Stimulated activated CD8-positive, alpha-beta memory T cell treated with anti-CD3 and anti-CD28 coated beads, Interleukin-7, amount 100 ng/mL, for 48 hours (primary cell): Measurements from ENCODE around the gene KCNK5.

Source experiments
- DNase-seq, 2 donors: peaks; one replicate each; pipeline ENCODE4 v3.0.0-alpha.2; 2020; ENCODE audit warnings: low read depth in 1 of 2; ENCODE audit errors: extremely low read depth in 1 of 2

The KCNK5 gene

GRCh38 chr6:39228992-39229767, at the start of gene KCNK5:
Gene KCNK5, minus strand, starts transcription at chr6:39229475. Its CDS starts 364 bp downstream, at chr6:39229111.
- peak; percentile 75 to 76 for DNase-seq

DNA sequence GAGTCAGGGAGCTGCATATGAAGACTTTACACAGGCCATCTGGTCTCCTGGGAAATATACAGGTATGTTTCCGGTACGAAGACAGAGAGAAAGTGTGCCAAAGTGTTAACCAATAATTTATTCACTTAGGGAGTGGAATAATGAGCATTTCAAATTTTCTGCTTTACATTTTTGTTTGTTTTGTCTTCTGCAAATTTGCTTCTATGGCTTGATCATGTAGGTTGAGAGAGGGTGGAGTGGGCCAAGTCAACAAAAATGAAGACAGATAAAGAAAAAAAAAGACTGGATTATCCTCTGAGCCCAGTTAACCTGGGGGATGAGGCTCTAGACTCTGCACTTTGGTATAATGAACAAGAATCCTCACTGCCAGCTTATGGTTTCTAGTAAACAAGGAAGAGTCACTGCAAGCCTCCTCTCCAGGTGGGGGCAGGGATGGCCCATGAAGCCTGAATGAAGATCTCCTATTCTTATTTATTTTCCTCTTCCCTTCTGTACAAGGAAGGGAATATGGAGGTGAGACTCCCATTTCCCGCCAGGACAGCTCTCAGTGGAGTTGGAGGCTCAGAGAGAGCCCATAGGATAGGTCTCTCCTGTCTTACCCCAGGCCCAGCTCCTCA, 47.2 kb upstream of the KCNK5 start:
- no peak for DNase-seq

GRCh38 chr6:39274903-39275302, 45.6 kb upstream of the KCNK5 start:
- DNase-seq, result no peak

- DNase-seq, result no peak
Measured at GRCh38 chr6:39274471-39274870, 45.2 kb upstream of the KCNK5 start.

DNA sequence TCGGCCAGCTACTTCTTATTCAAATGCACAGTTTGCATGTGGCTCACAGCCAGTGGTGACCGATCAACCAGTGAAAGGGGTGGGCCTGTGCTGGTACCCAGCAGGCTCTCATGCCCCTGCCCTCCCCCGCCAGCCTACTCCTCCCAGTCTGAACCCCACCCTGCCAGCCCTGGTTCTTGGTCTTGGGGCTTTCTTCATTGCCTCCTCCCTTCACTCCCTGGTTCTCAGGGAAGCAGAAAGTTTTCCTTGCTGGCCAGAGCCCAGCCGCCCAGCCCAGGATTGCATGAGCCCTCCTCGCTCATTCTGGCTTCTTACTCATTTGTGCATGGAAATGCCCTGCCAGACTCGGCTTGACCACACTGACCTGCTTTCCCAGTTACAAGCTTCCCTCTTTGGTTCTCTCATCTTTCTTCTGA, 44.1 kb upstream of the KCNK5 start:
- no peak for DNase-seq

DNA sequence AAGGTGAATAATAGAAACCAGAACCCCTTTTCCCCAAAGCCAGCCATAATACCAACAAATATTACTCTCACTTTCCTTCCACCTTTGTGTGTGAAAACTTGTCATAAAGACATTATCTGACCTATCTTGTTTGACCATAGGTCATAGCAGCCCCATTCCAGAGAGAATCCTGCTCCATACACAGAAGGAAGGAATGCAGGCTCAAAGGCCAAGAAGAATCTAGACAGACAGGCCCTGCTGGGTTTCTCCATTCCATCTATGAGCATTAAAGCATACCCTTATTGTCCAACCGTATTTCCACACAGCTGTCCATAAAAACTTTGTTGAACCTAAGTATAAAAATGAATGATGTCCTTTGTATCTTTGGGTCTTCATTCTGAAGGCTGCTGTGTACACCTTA, 40.7 kb upstream of the KCNK5 start:
- no peak for DNase-seq

DNA sequence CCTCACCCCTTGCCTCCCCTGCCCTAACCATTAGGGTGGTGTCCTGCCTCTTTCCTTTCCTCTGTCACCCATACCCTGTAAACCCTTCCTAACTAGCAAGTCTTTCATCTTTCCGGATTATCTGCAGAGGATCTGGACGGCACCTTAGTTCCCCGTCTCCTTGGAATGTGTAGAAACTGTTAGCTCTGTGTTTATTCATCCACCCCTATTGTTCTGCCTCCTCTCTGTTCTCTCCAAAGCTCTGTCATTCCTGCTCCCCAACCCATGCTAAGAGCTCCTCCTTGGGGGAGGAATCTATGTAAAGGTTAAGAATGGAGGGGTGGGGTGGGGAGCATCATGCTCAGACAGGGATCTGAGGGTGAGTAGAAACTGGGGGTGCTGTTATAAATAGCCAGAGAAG, 39.4 kb upstream of the KCNK5 start:
- no peak for DNase-seq

DNA sequence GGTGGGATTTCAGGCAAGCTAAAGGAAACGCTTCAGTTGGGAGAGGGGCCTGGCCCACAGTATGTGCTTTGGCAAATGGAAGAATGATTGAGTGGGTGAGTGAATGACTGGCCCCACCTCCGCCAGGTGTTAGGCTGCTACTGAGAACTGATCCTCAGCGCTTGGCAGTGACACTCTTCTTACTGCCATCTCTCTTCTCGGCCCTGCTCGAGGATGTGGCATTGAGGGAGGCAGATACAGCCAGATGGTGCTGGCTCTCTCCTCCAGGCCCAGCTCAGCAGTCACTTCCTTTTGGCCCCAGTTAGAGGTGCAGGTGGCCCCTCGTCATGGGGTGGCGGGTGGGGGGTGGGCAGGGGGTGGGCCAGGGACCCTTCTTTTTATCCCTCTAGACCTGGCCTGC, 38.9 kb upstream of the KCNK5 start:
- no peak for DNase-seq

- DNase-seq, result no peak
Measured at GRCh38 chr6:39266782-39267355, 37.6 kb upstream of the KCNK5 start.

- DNase-seq, result no peak
Measured at GRCh38 chr6:39266375-39266774, 37.1 kb upstream of the KCNK5 start.

GRCh38 chr6:39263303-39264037, 34.2 kb upstream of the KCNK5 start:
- peak in 1 of 2 donors; percentile 6 for DNase-seq

GRCh38 chr6:39261751-39262150, 32.5 kb upstream of the KCNK5 start:
- no peak for DNase-seq

GRCh38 chr6:39260953-39261352, 31.7 kb upstream of the KCNK5 start:
- DNase-seq, result no peak

DNA sequence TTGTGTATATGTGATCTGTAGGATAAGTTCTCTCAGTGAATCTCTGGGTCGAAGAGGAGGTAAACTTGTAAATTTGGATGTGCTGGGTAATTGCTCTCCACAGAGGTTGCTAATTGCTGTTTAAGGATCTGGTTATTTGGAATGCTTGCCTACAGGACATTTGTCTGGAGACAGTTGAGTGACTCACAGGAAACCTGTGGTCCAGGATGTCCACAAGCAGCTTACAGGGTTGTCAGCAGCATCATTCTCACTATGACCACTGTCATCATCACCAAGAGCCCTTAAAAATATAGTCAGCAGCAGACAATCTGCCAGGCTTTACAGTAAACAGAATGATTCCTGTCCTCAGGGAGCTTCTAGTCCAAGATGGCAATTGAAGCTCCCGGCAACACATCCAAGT, 31.2 kb upstream of the KCNK5 start:
- DNase-seq, result no peak

- no peak for DNase-seq
Measured at GRCh38 chr6:39256294-39256940, 27.1 kb upstream of the KCNK5 start.

DNA sequence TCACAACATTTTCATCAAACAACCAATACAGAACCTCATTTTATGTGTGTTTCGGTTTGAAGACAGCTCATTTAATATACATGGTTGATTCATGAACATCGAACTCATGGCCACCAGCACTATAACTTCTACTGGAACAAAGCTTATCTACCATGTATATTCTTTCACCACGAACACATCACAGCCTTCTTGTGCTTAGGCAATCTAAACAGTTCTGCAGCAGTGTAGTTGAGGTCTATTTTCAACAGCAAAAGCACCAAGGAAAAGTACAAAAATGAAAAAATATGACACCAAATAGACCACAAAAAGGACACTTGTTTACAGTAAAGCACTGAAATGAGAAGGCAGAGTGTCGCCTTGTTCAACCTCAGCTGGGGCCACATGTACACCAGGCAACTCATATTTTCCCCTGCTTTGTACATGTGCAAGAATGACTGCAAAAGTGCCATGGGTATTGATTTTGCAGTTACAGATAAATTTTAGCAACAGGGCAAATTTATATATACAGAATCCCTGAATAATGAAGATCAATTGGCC, 25.8 kb upstream of the KCNK5 start:
- no peak for DNase-seq

GRCh38 chr6:39251406-39251805, 22.1 kb upstream of the KCNK5 start:
- DNase-seq, result no peak

DNA sequence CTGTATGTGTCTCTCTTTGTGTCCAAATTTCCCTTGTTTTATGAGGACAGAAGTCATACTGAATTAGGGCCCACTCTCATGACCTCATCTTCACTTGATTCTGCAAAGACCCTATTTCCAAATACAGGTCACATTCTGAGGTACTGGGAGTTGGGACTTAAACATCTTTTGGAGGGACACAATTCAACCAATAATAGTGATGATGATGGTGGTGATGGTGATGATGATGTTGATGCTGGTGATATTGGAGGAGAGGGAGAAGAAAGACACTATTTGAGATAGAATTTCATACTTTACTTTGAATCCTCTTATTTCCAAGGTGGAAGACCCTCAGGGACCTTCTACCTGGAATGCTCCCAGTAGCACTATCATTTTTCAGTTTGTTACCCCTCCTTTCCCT, 21.2 kb upstream of the KCNK5 start:
- DNase-seq, result no peak

DNA sequence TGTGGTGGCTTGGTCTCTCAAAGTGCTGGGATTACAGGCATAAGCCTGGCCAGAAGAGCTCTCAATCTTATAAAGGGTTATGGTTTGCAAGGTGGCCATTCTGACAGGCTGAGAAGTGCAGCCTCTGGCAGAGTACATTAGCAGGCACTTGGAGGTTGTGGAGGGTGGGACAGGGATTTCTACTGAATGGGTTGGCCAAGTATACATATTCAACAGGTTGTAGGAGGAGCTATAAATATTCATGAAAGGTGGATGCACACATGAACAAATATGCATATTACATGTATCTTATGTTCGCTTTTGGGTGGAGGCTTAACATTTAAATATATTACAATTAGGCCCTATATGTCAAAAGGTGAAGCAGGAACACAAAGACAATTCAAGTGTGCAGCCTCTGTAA, 20.0 kb upstream of the KCNK5 start:
- no peak for DNase-seq

- DNase-seq, result no peak
Measured at GRCh38 chr6:39247667-39248194, 18.5 kb upstream of the KCNK5 start.

- DNase-seq, result no peak
Measured at GRCh38 chr6:39243809-39244208, 14.5 kb upstream of the KCNK5 start.
